ENCODE data around the gene CACNA2D3.

GRCh38 chr3:54564374-54564925 lies 442.1 kb downstream of the CACNA2D3 start:
- TF ChIP-seq CTCF (IDR thresholded peaks at IDR 0.05) (no peak), POLR2A (IDR thresholded peaks at IDR 0.05) (no peak), EP300 (IDR thresholded peaks at IDR 0.05) (no peak)

Measured in upper lobe of left lung (tissue), 4 donors.